Right lobe of liver (tissue), 6 donors: ENCODE measurements around the gene CASR. TPM values are rescaled to one million over a fixed set of nuclear protein-coding genes. Genes with fewer than 3 reads are reported as not detected.

Source experiments
- ATAC-seq, 4 donors: fragments of 200-7000 bp; cut with Tn5 transposase; one replicate each; pipeline ENCODE4 v1.9.1; 2020; ENCODE audit warnings: mild to moderate bottlenecking in 4 of 4, moderate library complexity in 4 of 4
- DNase-seq, 3 donors: peaks; one replicate each; pipeline ENCODE4 v3.0.0-alpha.2; 2020
- H3K27ac ChIP-seq, 3 donors: fragments of 200-600 bp; one replicate each; pipeline ENCODE4 v1.8.0; 2022
- H3K27me3 ChIP-seq, 2 donors: fragments of 200-600 bp; one replicate each; pipeline ENCODE4 v1.8.0; 2022
- H3K36me3 ChIP-seq, 4 donors: fragments of 200-600 bp; sonication (generic) in 1 of 4; one replicate each; pipeline versions ENCODE4 v1.5.1 to v1.8.0; 2017 to 2022; ENCODE audit warnings: control low read depth in 1 of 4
- H3K4me1 ChIP-seq, 4 donors: fragments of 200-600 bp; sonication (generic) in 1 of 4; one replicate each; pipeline versions ENCODE4 v1.5.1 to v1.8.0; 2017 to 2022; ENCODE audit warnings: control low read depth in 1 of 4
- H3K4me3 ChIP-seq, 3 donors: fragments of 200-600 bp; one replicate each; pipeline ENCODE4 v1.8.0; 2022
- H3K9me3 ChIP-seq, 4 donors: fragments of 200-600 bp; sonication (generic) in 1 of 4; one replicate each; pipeline versions ENCODE4 v1.5.1 to v1.8.0; 2017 to 2022; ENCODE audit warnings: control low read depth in 1 of 4
- CTCF ChIP-seq, 4 donors: fragments of 200-600 bp in 3 of 4; fragments of 450-650 bp in 1 of 4; IDR thresholded peaks; one replicate each; pipeline versions ENCODE4 v1.5.1 to v1.8.0; 2016 to 2022; ENCODE audit warnings: antibody characterized with exemption in 4 of 4, mild to moderate bottlenecking in 2 of 4
- POLR2A ChIP-seq: fragments of 450-650 bp; IDR thresholded peaks from one replicate; pipeline ENCODE4 v1.6.1; 2017; ENCODE audit warnings: antibody characterized with exemption, mild to moderate bottlenecking
- WGBS: methylation state at CpG from one replicate; pipeline ENCODE4 v1.1.6; 2018; ENCODE audit warnings: low coverage, low lambda C conversion rate; ENCODE audit not compliant: insufficient coverage; ENCODE audit errors: missing lambda C conversion rate; 5-methylcytosine and 5-hydroxymethylcytosine counted together
- intact Hi-C, 2 donors: fragments of 100-400 bp; cut with DNase I; formaldehyde crosslinking; loops; one replicate each; pipeline versions ENCODE4 v1.11.2 to v1.14.1; 2022
- total RNA-seq, 6 experiments: library from RNA; depleted of rRNA in 2 of 6; stranded (reverse); fragments of >200 nt in 2 of 6; fragmentation: NEBNext Ultra II Directional in 3 of 6; extraction: Animal tissue kit (Norgen Biotek cat#: 25700) in 3 of 6; gene quantifications; one replicate each; pipeline versions ENCODE4 v1.1.0 to v1.2.4, GENCODE V29; 2016 to 2023
- donor health status: DM: no; HTN: yes; CAD: no.
- donor health status: DM: no; HTN: no; CAD: no.
- donor health status: DM: no; HTN: no; CAD: no.
- donor health status: DM: no; HTN: yes; CAD: no.
- donor health status: DM: no; HTN: yes; CAD: no.

Gene CASR
- total RNA-seq, 6 experiments from 2014 or later, result 0.06 to 0.16 (median 0.13) TPM; not detected in 1

GRCh38 chr3:122298239-122298638, 114.8 kb downstream of the CASR start:
- H3K4me3 ChIP-seq, result no peak overlapping the region
- no peak for ATAC-seq
- peaks cover 0 to 4% (median 0%) of the 10 kb centered on the region in 4 donors for H3K9me3 ChIP-seq
- H3K27ac ChIP-seq, result no peak overlapping the region
- intact Hi-C loops, result no loop called here
- H3K27me3 ChIP-seq, result no peaks in the 10 kb centered on the region
- no peaks in the 10 kb centered on the region for H3K36me3 ChIP-seq
- peaks cover 0 to 14% (median 4%) of the 10 kb centered on the region in 4 donors for H3K4me1 ChIP-seq
- TF ChIP-seq POLR2A (no peak), CTCF (IDR thresholded peaks at IDR 0.05) (no peak)
- DNase-seq, result no peak
- WGBS, result 60% methylated on average over 2 of the region's 2 CpGs

- Histone ChIP-seq H3K4me3 (no peak overlapping the region), H3K4me1 (peaks cover 0 to 8% (median 4%) of the 10 kb centered on the region in 4 donors), H3K9me3 (peaks cover 0 to 4% (median 0%) of the 10 kb centered on the region in 4 donors), H3K36me3 (no peaks in the 10 kb centered on the region), H3K27ac (no peak overlapping the region), H3K27me3 (no peaks in the 10 kb centered on the region)
- no peak for DNase-seq
- ATAC-seq, result no peak
- intact Hi-C loops, result no loop called here
- TF ChIP-seq POLR2A, result no peak
- TF ChIP-seq CTCF (IDR thresholded peaks at IDR 0.05), result no peak
Measured at GRCh38 chr3:122299215-122299614, 115.7 kb downstream of the CASR start.

- ATAC-seq (peak in 1 of 4 donors; percentile 42), DNase-seq (no peak)
- no peaks in the 10 kb centered on the region for H3K27me3 ChIP-seq
- intact Hi-C loops, result no loop called here
- H3K4me3 ChIP-seq, result no peak overlapping the region
- WGBS, result 80% methylated on average over 10 of the region's 12 CpGs
- H3K27ac ChIP-seq, result no peak overlapping the region
- peaks cover 0 to 4% (median 0%) of the 10 kb centered on the region in 4 donors for H3K9me3 ChIP-seq
- no peaks in the 10 kb centered on the region for H3K36me3 ChIP-seq
- peaks cover 0 to 2% (median under 1%) of the 10 kb centered on the region in 4 donors for H3K4me1 ChIP-seq
- TF ChIP-seq POLR2A (no peak), CTCF (IDR thresholded peaks at IDR 0.05) (peak; percentile 33 to 54 (median 42))
Measured at GRCh38 chr3:122299872-122300460, 116.5 kb downstream of the CASR start.

- Histone ChIP-seq H3K27ac (no peak overlapping the region), H3K4me3 (no peak overlapping the region), H3K9me3 (peaks cover 0 to 4% (median 0%) of the 10 kb centered on the region in 4 donors), H3K4me1 (peaks cover 0 to 11% (median 3%) of the 10 kb centered on the region in 4 donors), H3K27me3 (no peaks in the 10 kb centered on the region), H3K36me3 (no peaks in the 10 kb centered on the region)
- no peak for DNase-seq
- TF ChIP-seq CTCF (IDR thresholded peaks at IDR 0.05) (no peak), POLR2A (no peak)
- intact Hi-C loops, result no loop called here
- ATAC-seq, result no peak
Measured at GRCh38 chr3:122301063-122301462, 117.6 kb downstream of the CASR start.
